Fibroblast of lung (primary cell): ENCODE results near the gene WDR11. TPM values are rescaled to one million over a fixed set of nuclear protein-coding genes. Genes with fewer than 3 reads are reported as not detected.

Experiments used
- DNase-seq, 2 donors: peaks; one replicate each; pipeline versions ENCODE4 v3.0.0 to v3.0.0-alpha.2; 2010; ENCODE audit warnings: low read depth in 2 of 2
- H2AFZ ChIP-seq: 2 replicates; pipeline ENCODE4 v1.5.1; 2012; ENCODE audit warnings: low read length, control low read depth, inconsistent platforms
- H3K27ac ChIP-seq: 2 replicates; pipeline ENCODE4 v1.5.1; 2011; ENCODE audit warnings: low read length, control low read depth; ENCODE audit not compliant: insufficient read depth
- H3K27me3 ChIP-seq: 2 replicates; pipeline ENCODE4 v1.5.1; 2011; ENCODE audit warnings: mild to moderate bottlenecking, low read length; ENCODE audit not compliant: control insufficient read depth, insufficient read depth
- H3K36me3 ChIP-seq: 2 replicates; pipeline ENCODE4 v1.5.1; 2011; ENCODE audit warnings: low read length; ENCODE audit not compliant: control insufficient read depth, insufficient read depth
- H3K4me1 ChIP-seq: 2 replicates; pipeline ENCODE4 v1.5.1; 2011; ENCODE audit warnings: low read length; ENCODE audit not compliant: control insufficient read depth, insufficient read depth; ENCODE audit errors: extremely low read depth
- H3K4me2 ChIP-seq: 2 replicates; pipeline ENCODE4 v1.5.1; 2011; ENCODE audit warnings: low read length, control low read depth; ENCODE audit not compliant: insufficient read depth; ENCODE audit errors: extremely low read depth
- H3K4me3 ChIP-seq, 4 experiments: fragments of 200-600 bp in 1 of 4; sonication (generic) in 1 of 4; replicated peaks in 1 of 4; 2 replicates each; pipeline ENCODE4 v1.5.1; 2011 to 2016; ENCODE audit warnings: low read length in 4 of 4, low read depth in 3 of 4, mild to moderate bottlenecking in 3 of 4, control low read depth in 2 of 4, inconsistent platforms in 1 of 4, mixed read lengths in 1 of 4; ENCODE audit not compliant: insufficient read depth in 1 of 4; ENCODE audit errors: control extremely low read depth in 1 of 4
- H3K79me2 ChIP-seq: 2 replicates; pipeline ENCODE4 v1.5.1; 2012; ENCODE audit warnings: mild to moderate bottlenecking, low read length, inconsistent platforms; ENCODE audit not compliant: control insufficient read depth, insufficient read depth
- H3K9ac ChIP-seq: 2 replicates; pipeline ENCODE4 v1.5.1; 2011; ENCODE audit warnings: mild to moderate bottlenecking, low read length, control low read depth; ENCODE audit not compliant: insufficient read depth
- H3K9me3 ChIP-seq: 2 replicates; pipeline ENCODE4 v1.5.1; 2012; ENCODE audit warnings: low read depth, low read length; ENCODE audit not compliant: control insufficient read depth, insufficient read depth
- H4K20me1 ChIP-seq: 2 replicates; pipeline ENCODE4 v1.5.1; 2011; ENCODE audit warnings: low read length; ENCODE audit not compliant: control insufficient read depth, insufficient read depth; ENCODE audit errors: extremely low read depth
- EZH2 ChIP-seq: IDR thresholded peaks from 2 replicates; pipeline ENCODE4 v1.5.1; 2012; ENCODE audit warnings: low read length, control low read depth, mild to moderate bottlenecking; ENCODE audit errors: missing control alignments
- polyA minus RNA-seq: library from RNA; depleted of rRNA, polyadenylated mRNA; stranded (reverse); fragments of >200 nt; gene quantifications from 2 replicates; pipeline ENCODE4 v1.2.3, GENCODE V29; 2011; ENCODE audit warnings: low replicate concordance
- polyA plus RNA-seq, 2 donors: library from polyadenylated mRNA; depleted of rRNA in 1 of 2; stranded (reverse) in 1 of 2; unstranded in 1 of 2; fragments of >200 nt; gene quantifications; 2 replicates each; pipeline ENCODE4 v1.2.1, GENCODE V29; 2011 to 2012; ENCODE audit warnings: missing spikeins in 1 of 2
- total RNA-seq: library from RNA; depleted of rRNA; stranded (reverse); fragments of >200 nt; gene quantifications from 2 replicates; pipeline ENCODE4 v1.2.1, GENCODE V29; 2014
- TF ChIP-seq, protein P1 (sequence below), 2 donors: IDR thresholded peaks in 1 of 2; conservative IDR thresholded peaks in 1 of 2; 1 replicate in 1 of 2; 2 replicates in 1 of 2; pipeline ENCODE4 v1.5.1; 2011 to 2012; ENCODE audit warnings: low read length in 2 of 2, control low read depth in 1 of 2, inconsistent platforms in 1 of 2, low read depth in 1 of 2, mild to moderate bottlenecking in 1 of 2

Gene WDR11, protein sequence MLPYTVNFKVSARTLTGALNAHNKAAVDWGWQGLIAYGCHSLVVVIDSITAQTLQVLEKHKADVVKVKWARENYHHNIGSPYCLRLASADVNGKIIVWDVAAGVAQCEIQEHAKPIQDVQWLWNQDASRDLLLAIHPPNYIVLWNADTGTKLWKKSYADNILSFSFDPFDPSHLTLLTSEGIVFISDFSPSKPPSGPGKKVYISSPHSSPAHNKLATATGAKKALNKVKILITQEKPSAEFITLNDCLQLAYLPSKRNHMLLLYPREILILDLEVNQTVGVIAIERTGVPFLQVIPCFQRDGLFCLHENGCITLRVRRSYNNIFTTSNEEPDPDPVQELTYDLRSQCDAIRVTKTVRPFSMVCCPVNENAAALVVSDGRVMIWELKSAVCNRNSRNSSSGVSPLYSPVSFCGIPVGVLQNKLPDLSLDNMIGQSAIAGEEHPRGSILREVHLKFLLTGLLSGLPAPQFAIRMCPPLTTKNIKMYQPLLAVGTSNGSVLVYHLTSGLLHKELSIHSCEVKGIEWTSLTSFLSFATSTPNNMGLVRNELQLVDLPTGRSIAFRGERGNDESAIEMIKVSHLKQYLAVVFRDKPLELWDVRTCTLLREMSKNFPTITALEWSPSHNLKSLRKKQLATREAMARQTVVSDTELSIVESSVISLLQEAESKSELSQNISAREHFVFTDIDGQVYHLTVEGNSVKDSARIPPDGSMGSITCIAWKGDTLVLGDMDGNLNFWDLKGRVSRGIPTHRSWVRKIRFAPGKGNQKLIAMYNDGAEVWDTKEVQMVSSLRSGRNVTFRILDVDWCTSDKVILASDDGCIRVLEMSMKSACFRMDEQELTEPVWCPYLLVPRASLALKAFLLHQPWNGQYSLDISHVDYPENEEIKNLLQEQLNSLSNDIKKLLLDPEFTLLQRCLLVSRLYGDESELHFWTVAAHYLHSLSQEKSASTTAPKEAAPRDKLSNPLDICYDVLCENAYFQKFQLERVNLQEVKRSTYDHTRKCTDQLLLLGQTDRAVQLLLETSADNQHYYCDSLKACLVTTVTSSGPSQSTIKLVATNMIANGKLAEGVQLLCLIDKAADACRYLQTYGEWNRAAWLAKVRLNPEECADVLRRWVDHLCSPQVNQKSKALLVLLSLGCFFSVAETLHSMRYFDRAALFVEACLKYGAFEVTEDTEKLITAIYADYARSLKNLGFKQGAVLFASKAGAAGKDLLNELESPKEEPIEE
- total RNA-seq (73.7 and 89.5 TPM in 2 replicates), polyA plus RNA-seq (53.9 and 61.4 TPM in 2 replicates), polyA minus RNA-seq (71.6 and 86.5 TPM in 2 replicates)
- 28.2 and 33.8 TPM in 2 replicates for polyA plus RNA-seq (2012)

DNA sequence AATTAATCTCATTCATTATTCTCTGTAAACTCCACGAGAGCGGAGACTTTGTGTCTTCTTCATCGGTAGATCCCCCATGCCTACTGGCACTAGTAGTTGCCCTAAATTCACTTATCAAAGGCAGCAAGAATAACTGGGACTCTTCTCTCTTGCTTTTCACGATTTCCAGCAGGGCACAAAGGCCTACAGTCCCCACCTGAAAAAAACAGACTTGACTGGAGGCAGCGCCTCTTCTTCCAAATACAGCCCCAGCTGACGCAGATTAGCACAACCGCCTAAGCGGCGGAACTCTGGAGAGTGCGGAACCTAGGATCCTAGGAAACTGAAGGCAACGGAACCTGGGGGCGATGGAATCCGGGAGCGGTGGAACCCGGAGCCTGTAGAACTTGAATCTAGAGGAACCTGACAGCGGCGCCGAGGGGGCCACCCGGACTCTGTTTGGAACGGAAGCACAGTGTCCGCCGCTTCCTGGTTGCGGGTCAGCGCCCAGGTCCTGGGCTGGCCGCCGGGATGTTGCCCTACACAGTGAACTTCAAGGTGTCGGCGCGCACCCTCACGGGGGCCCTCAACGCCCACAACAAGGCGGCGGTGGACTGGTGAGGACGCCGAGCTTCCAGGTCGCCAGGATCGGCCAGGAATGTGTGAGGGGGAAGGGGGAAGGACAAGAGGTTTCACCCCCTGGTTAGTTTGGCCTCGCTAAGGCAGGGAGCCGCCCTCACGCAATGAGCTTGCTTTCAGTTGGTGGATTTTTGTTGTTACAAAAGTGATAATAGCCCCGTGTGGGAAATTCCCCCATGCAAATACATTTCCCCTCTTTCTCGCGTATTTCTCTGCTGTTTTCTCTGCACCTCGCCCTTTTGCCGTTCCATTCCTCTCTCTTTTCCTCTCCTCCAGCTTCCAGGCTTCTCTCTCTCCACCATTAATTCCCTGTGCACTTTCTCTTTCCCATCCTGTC, at the start of gene WDR11:
TSS of gene WDR11 (plus strand) at position 452 of the 955 bp plus-strand sequence. CDS start at position 511, 59 bp downstream.
- Histone ChIP-seq H3K36me3 (no peaks in the 10 kb centered on the region), H3K4me3 (peak within 1 kb of the TSS; percentile 60 to 93 (median 76)), H3K79me2 (peaks cover 29% of the 10 kb centered on the region), H3K9ac (peak within 1 kb of the TSS; percentile 82), H3K9me3 (no peaks in the 10 kb centered on the region), H2AFZ (peak within 1 kb of the TSS; percentile 96), H4K20me1 (no peaks in the 10 kb centered on the region), H3K4me2 (peak within 1 kb of the TSS; percentile 88), H3K4me1 (peaks cover 4% of the 10 kb centered on the region), H3K27me3 (no peaks in the 10 kb centered on the region), H3K27ac (peak within 1 kb of the TSS; percentile 72)
- TF ChIP-seq, protein P1, sequence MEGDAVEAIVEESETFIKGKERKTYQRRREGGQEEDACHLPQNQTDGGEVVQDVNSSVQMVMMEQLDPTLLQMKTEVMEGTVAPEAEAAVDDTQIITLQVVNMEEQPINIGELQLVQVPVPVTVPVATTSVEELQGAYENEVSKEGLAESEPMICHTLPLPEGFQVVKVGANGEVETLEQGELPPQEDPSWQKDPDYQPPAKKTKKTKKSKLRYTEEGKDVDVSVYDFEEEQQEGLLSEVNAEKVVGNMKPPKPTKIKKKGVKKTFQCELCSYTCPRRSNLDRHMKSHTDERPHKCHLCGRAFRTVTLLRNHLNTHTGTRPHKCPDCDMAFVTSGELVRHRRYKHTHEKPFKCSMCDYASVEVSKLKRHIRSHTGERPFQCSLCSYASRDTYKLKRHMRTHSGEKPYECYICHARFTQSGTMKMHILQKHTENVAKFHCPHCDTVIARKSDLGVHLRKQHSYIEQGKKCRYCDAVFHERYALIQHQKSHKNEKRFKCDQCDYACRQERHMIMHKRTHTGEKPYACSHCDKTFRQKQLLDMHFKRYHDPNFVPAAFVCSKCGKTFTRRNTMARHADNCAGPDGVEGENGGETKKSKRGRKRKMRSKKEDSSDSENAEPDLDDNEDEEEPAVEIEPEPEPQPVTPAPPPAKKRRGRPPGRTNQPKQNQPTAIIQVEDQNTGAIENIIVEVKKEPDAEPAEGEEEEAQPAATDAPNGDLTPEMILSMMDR (conservative IDR thresholded peaks at IDR 0.05 in 1 of 2, IDR thresholded peaks at IDR 0.05 in 1 of 2; ENCODE audit: low read depth in 1 of 2, low read length in 2 of 2), result no peak
- no peak for TF ChIP-seq EZH2
- peak; percentile 92 to 94 for DNase-seq

DNA sequence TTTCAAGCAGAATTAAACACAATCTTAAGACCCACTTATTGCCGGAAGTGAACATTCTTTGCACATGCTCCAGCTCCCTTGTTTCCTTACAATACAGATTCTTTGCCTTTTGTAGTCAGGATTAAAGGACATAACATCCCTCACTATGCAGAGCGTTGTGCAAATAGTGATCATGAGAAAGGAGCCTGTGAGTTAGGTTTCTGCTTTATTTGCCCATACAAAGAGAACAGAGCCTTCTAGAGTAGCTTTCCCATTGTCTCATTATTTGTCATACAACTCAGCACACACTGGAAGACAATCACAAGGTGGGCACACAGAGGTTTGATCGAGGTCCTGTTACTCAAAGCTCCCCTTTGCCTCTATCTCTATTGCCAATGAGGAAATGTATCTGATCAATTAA, 48.2 kb upstream of the WDR11 start:
- no peaks in the 10 kb centered on the region for H3K4me1 ChIP-seq
- no peak overlapping the region for H3K4me3 ChIP-seq
- no peak for DNase-seq
- H3K36me3 ChIP-seq, result no peaks in the 10 kb centered on the region
- H3K9me3 ChIP-seq, result no peaks in the 10 kb centered on the region
- H4K20me1 ChIP-seq, result no peaks in the 10 kb centered on the region
- no peak overlapping the region for H3K4me2 ChIP-seq
- no peak overlapping the region for H3K27ac ChIP-seq
- TF ChIP-seq, protein P1 (conservative IDR thresholded peaks at IDR 0.05 in 1 of 2, IDR thresholded peaks at IDR 0.05 in 1 of 2; ENCODE audit: low read depth in 1 of 2, low read length in 2 of 2), result no peak
- no peak for TF ChIP-seq EZH2
- no peaks in the 10 kb centered on the region for H3K27me3 ChIP-seq
- H3K79me2 ChIP-seq, result no peaks in the 10 kb centered on the region
- no peak overlapping the region for H3K9ac ChIP-seq
- H2AFZ ChIP-seq, result no peak overlapping the region
